WTC11 (cell line): Measurements from ENCODE around the gene RECK.
"Not testable (repeated sequence)": the region's sequence is repeated elsewhere in the genome, so short reads cannot be mapped to it uniquely, and the experiment has no call there.

ENCODE experiments used
- GTF2I ChIP-seq: fragments of 250-450 bp; sonication (Bioruptor Pico); conservative IDR thresholded peaks from 2 replicates; pipeline ENCODE4 v1.4.0; 2021; ENCODE audit warnings: mild to moderate bottlenecking
- SP1 ChIP-seq: sonication (generic); formaldehyde crosslinking; conservative IDR thresholded peaks from 2 replicates; pipeline ENCODE4 v1.8.1; 2022; ENCODE audit warnings: missing genetic modification reagents
- TP53 ChIP-seq: sonication (generic); formaldehyde crosslinking; IDR thresholded peaks from 2 replicates; pipeline ENCODE4 v1.8.1; 2023; ENCODE audit warnings: mild to moderate bottlenecking, missing genetic modification reagents
- ZNF219 ChIP-seq: sonication (generic); formaldehyde crosslinking; IDR thresholded peaks from 2 replicates; pipeline ENCODE4 v1.8.0; 2023; ENCODE audit warnings: missing genetic modification reagents, mild to moderate bottlenecking, borderline replicate concordance
- TF ChIP-seq, protein P1 (sequence below): fragments of 200-600 bp; IDR thresholded peaks from 2 replicates; pipeline ENCODE4 v1.8.0; 2022; ENCODE audit warnings: antibody characterized with exemption
- TF ChIP-seq, protein P2 (sequence below): sonication (generic); formaldehyde crosslinking; IDR thresholded peaks from 2 replicates; pipeline ENCODE4 v1.8.0; 2022; ENCODE audit warnings: mild to moderate bottlenecking, missing genetic modification reagents
- TF ChIP-seq, protein P3 (sequence below): sonication (generic); formaldehyde crosslinking; IDR thresholded peaks from 2 replicates; pipeline ENCODE4 v1.8.1; 2022; ENCODE audit warnings: mild to moderate bottlenecking, missing genetic modification reagents, moderate library complexity, borderline replicate concordance
- TF ChIP-seq, protein P4 (sequence below): sonication (generic); formaldehyde crosslinking; IDR thresholded peaks from 2 replicates; pipeline ENCODE4 v1.8.0; 2023; ENCODE audit warnings: mild to moderate bottlenecking, missing genetic modification reagents

DNA sequence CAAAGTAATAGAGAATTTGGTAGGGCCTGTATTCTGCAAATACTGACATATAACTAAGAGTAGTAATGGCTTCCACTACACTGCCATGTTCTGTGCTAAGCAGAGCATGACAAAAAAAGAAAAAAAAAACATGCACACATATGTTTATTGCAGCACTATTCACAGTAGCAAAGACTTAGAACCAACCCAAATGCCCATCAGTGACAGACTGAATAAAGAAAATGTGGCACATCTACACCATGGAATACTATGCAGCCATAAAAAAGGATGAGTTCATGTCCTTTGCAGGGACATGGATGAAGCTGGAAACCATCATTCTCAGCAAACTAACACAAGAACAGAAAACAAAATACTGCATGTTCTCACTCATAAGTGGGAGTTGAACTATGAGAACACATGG, 50.3 kb downstream of the RECK start:
- TF ChIP-seq, protein P1, sequence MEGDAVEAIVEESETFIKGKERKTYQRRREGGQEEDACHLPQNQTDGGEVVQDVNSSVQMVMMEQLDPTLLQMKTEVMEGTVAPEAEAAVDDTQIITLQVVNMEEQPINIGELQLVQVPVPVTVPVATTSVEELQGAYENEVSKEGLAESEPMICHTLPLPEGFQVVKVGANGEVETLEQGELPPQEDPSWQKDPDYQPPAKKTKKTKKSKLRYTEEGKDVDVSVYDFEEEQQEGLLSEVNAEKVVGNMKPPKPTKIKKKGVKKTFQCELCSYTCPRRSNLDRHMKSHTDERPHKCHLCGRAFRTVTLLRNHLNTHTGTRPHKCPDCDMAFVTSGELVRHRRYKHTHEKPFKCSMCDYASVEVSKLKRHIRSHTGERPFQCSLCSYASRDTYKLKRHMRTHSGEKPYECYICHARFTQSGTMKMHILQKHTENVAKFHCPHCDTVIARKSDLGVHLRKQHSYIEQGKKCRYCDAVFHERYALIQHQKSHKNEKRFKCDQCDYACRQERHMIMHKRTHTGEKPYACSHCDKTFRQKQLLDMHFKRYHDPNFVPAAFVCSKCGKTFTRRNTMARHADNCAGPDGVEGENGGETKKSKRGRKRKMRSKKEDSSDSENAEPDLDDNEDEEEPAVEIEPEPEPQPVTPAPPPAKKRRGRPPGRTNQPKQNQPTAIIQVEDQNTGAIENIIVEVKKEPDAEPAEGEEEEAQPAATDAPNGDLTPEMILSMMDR, result not testable (repeated sequence)
- TF ChIP-seq, protein P2, sequence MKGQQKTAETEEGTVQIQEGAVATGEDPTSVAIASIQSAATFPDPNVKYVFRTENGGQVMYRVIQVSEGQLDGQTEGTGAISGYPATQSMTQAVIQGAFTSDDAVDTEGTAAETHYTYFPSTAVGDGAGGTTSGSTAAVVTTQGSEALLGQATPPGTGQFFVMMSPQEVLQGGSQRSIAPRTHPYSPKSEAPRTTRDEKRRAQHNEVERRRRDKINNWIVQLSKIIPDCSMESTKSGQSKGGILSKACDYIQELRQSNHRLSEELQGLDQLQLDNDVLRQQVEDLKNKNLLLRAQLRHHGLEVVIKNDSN, result not testable (repeated sequence)
- TF ChIP-seq ZNF219 (CRISPR knock-in tag); SP1 (CRISPR knock-in tag); TP53; GTF2I: not testable (repeated sequence)
- TF ChIP-seq, protein P3, sequence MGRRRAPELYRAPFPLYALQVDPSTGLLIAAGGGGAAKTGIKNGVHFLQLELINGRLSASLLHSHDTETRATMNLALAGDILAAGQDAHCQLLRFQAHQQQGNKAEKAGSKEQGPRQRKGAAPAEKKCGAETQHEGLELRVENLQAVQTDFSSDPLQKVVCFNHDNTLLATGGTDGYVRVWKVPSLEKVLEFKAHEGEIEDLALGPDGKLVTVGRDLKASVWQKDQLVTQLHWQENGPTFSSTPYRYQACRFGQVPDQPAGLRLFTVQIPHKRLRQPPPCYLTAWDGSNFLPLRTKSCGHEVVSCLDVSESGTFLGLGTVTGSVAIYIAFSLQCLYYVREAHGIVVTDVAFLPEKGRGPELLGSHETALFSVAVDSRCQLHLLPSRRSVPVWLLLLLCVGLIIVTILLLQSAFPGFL, result not testable (repeated sequence)
- TF ChIP-seq, protein P4, sequence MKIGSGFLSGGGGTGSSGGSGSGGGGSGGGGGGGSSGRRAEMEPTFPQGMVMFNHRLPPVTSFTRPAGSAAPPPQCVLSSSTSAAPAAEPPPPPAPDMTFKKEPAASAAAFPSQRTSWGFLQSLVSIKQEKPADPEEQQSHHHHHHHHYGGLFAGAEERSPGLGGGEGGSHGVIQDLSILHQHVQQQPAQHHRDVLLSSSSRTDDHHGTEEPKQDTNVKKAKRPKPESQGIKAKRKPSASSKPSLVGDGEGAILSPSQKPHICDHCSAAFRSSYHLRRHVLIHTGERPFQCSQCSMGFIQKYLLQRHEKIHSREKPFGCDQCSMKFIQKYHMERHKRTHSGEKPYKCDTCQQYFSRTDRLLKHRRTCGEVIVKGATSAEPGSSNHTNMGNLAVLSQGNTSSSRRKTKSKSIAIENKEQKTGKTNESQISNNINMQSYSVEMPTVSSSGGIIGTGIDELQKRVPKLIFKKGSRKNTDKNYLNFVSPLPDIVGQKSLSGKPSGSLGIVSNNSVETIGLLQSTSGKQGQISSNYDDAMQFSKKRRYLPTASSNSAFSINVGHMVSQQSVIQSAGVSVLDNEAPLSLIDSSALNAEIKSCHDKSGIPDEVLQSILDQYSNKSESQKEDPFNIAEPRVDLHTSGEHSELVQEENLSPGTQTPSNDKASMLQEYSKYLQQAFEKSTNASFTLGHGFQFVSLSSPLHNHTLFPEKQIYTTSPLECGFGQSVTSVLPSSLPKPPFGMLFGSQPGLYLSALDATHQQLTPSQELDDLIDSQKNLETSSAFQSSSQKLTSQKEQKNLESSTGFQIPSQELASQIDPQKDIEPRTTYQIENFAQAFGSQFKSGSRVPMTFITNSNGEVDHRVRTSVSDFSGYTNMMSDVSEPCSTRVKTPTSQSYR (CRISPR knock-in tag), result not testable (repeated sequence)
